ENCODE results near the gene IRAK2. TPM values are rescaled to one million over a fixed set of nuclear protein-coding genes. Genes with fewer than 3 reads are reported as not detected.

The IRAK2 gene
- total RNA-seq, 1 experiment from 2014 or later, result 0.34 TPM

DNA sequence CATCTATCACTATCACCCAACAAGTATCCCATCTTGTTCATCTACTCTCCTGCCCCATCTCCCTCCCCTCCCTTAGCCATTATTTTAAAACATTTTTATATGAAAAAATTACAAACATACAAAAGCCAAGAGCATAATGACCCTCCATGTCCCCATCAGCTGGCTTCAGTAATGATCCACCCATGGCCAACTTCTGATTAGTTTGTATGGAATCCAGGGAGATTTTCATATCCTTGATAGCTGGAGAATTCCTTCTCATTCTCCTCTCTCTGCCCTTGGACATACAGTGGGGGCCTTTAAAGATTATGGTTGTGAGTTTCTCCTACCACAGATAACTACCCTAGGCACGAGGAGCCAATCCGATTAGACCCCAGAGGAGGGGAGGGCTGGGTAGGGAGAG is 40.2 kb downstream of the IRAK2 start:
- intact Hi-C loops (cut with micrococcal nuclease; ENCODE audit: unreplicated experiment), result no loop called here
- Histone ChIP-seq H3K9me3 (ENCODE audit: low read depth, low read length, poor library complexity, severe bottlenecking) (no peaks in the 10 kb centered on the region), H3K4me3 (ENCODE audit: low read depth, low read length, poor library complexity, severe bottlenecking) (no peak overlapping the region), H3K27ac (ENCODE audit: low read depth, low read length, poor library complexity, severe bottlenecking) (no peak overlapping the region), H3K36me3 (ENCODE audit: insufficient read depth, low read length, poor library complexity, severe bottlenecking) (no peaks in the 10 kb centered on the region), H3K4me1 (ENCODE audit: insufficient read depth, low read length, poor library complexity, severe bottlenecking) (no peaks in the 10 kb centered on the region), H3K27me3 (replicated peaks; ENCODE audit: insufficient read depth, low read depth, low read length, poor library complexity) (no peaks in the 10 kb centered on the region)
- POLR2A ChIA-PET (ENCODE audit: low non-redundant PET), result no interaction called here
- CTCF ChIA-PET, result no interaction called here
- no peak for DNase-seq (ENCODE audit: low spot score)
- BruUV-seq (replicated peaks), result no TSS peak
- no peak for TF ChIP-seq EZH2 (IDR thresholded peaks at IDR 0.05; ENCODE audit: borderline replicate concordance, low read depth, low read length, poor library complexity, severe bottlenecking)
- TF ChIP-seq, protein P1, sequence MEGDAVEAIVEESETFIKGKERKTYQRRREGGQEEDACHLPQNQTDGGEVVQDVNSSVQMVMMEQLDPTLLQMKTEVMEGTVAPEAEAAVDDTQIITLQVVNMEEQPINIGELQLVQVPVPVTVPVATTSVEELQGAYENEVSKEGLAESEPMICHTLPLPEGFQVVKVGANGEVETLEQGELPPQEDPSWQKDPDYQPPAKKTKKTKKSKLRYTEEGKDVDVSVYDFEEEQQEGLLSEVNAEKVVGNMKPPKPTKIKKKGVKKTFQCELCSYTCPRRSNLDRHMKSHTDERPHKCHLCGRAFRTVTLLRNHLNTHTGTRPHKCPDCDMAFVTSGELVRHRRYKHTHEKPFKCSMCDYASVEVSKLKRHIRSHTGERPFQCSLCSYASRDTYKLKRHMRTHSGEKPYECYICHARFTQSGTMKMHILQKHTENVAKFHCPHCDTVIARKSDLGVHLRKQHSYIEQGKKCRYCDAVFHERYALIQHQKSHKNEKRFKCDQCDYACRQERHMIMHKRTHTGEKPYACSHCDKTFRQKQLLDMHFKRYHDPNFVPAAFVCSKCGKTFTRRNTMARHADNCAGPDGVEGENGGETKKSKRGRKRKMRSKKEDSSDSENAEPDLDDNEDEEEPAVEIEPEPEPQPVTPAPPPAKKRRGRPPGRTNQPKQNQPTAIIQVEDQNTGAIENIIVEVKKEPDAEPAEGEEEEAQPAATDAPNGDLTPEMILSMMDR (conservative IDR thresholded peaks at IDR 0.05; ENCODE audit: low read depth, low read length), result no peak

DNA sequence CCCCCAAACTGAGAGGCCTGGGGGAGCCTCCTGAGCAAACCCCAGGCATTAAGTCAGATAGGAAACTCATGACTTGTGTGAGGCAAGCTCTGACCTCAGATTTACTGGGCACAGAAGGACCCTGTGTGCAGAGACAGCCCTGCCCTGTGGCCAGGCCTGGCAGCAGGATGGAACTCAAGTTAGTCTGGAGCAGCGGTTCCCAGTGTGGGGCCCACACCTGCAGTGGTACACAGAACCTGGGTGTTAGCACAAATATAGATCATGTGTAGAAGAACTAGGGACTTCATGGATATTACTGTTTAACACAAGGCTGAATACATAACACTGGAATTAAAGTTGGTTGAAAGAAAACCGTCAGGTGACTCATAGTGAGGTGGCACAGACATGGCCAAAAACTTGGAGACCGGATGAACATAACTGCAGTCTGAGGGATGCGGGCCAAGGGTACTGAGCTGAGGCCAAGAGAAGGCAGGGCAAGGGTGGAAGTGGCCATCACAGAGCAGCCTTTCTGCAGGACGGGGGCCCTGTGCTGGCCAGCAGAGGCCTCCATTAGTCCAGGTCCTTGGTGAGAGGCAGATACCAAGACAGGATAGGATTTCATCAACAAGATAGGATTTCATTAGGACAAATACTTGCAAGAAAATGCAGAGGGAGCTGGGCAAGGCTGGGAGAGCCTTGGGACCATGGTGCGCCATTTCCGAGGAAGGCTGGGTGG is 40.9 kb downstream of the IRAK2 start:
- intact Hi-C loops (cut with micrococcal nuclease; ENCODE audit: unreplicated experiment), result no loop called here
- no peak for DNase-seq (ENCODE audit: low spot score)
- ChIA-PET CTCF (no interaction called here), POLR2A (ENCODE audit: low non-redundant PET) (no interaction called here)
- Histone ChIP-seq H3K36me3 (ENCODE audit: insufficient read depth, low read length, poor library complexity, severe bottlenecking) (no peaks in the 10 kb centered on the region), H3K27me3 (replicated peaks; ENCODE audit: insufficient read depth, low read depth, low read length, poor library complexity) (no peaks in the 10 kb centered on the region), H3K27ac (ENCODE audit: low read depth, low read length, poor library complexity, severe bottlenecking) (no peak overlapping the region), H3K9me3 (ENCODE audit: low read depth, low read length, poor library complexity, severe bottlenecking) (no peaks in the 10 kb centered on the region), H3K4me1 (ENCODE audit: insufficient read depth, low read length, poor library complexity, severe bottlenecking) (no peaks in the 10 kb centered on the region), H3K4me3 (ENCODE audit: low read depth, low read length, poor library complexity, severe bottlenecking) (no peak overlapping the region)
- TF ChIP-seq EZH2 (IDR thresholded peaks at IDR 0.05; ENCODE audit: borderline replicate concordance, low read depth, low read length, poor library complexity, severe bottlenecking), result no peak
- TF ChIP-seq, protein P1 (conservative IDR thresholded peaks at IDR 0.05; ENCODE audit: low read depth, low read length), result no peak
- no TSS peak for BruUV-seq (replicated peaks)

DNA sequence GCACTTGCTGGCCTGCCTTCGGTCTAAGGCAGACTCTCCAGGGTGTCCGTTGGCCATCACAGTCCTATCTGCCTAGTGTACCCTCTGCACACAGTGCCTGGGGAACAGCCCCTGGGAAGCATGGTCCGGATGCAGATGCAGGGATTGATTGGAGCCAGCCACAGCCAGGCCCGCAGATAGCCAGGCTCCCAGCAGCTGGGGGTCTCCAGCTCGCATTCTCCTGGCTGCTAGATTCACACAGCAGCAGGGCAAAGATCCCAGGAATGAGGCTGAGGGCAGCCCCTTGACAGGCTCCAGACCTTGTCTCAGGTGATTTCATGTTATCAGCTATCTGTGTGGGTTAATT is 41.4 kb downstream of the IRAK2 start:
- Histone ChIP-seq H3K27me3 (replicated peaks; ENCODE audit: insufficient read depth, low read depth, low read length, poor library complexity) (no peaks in the 10 kb centered on the region), H3K27ac (ENCODE audit: low read depth, low read length, poor library complexity, severe bottlenecking) (no peak overlapping the region), H3K4me3 (ENCODE audit: low read depth, low read length, poor library complexity, severe bottlenecking) (no peak overlapping the region), H3K36me3 (ENCODE audit: insufficient read depth, low read length, poor library complexity, severe bottlenecking) (no peaks in the 10 kb centered on the region), H3K9me3 (ENCODE audit: low read depth, low read length, poor library complexity, severe bottlenecking) (no peaks in the 10 kb centered on the region), H3K4me1 (ENCODE audit: insufficient read depth, low read length, poor library complexity, severe bottlenecking) (no peaks in the 10 kb centered on the region)
- POLR2A ChIA-PET (ENCODE audit: low non-redundant PET), result no interaction called here
- intact Hi-C loops (cut with micrococcal nuclease; ENCODE audit: unreplicated experiment), result no loop called here
- no peak for DNase-seq (ENCODE audit: low spot score)
- CTCF ChIA-PET, result no interaction called here
- TF ChIP-seq, protein P1 (conservative IDR thresholded peaks at IDR 0.05; ENCODE audit: low read depth, low read length), result no peak
- TF ChIP-seq EZH2 (IDR thresholded peaks at IDR 0.05; ENCODE audit: borderline replicate concordance, low read depth, low read length, poor library complexity, severe bottlenecking), result no peak
- no TSS peak for BruUV-seq (replicated peaks)
